HG03442 (cell line): ENCODE data around the gene SPSB4.

Source experiments
- ATAC-seq: cut with Tn5 transposase; IDR thresholded peaks from one replicate; pipeline ENCODE4 v1.9.1; 2021; ENCODE audit warnings: mild to moderate bottlenecking, moderate library complexity; ENCODE audit not compliant: unreplicated experiment

The SPSB4 gene

DNA sequence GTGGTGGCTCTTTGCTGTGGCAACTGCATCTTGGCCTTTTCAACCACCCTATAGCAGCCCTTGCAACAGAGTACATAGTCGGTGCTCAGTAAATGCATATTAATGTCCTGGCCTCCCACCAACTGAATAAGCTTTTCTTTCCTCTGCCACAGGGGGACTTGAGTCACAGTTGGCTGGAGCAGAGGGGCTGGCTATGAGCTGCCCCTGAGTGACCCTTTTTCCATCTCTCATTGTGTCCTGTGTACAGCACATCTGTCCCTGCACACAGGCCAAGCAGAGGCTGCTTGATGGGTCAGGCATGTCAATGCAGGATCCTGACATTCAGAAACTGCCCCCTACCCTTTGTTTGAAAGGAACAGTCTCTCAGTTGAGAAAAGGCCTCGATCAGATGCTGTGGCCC lies 22.4 kb downstream of the SPSB4 start:
- ATAC-seq: no peak

DNA sequence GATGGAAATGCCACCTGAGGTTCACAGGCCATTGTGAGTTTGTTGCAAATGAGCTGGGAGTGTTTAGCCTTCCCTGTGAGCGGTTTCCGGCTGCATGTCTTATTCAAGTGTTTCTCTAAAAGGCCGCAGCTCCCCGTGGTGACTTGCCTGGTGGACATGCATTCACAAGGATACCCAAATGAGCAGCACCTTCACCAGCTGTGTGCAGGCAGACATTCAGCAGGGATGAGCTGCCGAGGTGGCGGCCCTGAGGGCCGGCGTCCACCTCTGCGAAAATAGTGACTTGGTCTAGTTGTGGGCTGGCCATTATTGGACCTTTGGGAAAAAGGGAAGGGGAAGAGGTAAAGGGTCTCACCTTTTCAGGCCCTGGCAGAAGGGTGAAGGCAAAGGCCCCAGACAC lies 23.4 kb downstream of the SPSB4 start:
- no peak for ATAC-seq

DNA sequence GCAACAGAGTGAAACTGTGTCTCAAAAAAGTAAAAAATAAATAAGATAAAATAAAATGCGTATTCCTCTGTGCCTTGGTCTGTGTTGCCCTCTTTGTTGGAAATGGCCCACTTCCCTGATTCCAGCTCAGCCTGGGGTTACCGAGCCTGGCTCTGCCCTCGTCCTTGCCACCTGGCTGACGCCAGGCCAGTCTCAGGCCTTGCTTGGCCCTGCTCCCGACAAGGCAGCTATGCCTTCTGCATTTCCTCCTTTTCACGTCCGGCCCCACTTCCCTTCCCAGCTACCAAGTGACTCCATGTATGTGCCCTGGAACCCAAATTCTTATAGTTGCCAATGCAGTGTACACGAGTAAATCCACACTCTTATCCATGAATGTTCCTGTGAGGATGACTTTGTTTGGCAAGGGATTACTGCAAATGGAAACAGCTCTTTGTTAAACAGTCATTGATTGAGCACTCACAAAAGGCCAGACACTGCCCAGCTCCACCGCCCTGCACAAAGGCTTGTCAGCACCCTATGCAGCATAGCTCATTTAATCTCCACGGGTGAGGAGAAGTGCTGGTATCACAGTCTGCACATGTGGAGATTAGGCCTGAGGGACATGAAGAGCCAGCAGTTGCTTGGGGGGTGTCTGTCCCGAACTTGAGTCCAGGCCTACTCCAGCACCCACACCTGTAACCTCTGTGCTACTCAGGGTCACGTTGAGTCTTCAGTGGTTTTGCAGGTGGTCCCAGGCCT lies 25.1 kb downstream of the SPSB4 start:
- ATAC-seq: no peak

DNA sequence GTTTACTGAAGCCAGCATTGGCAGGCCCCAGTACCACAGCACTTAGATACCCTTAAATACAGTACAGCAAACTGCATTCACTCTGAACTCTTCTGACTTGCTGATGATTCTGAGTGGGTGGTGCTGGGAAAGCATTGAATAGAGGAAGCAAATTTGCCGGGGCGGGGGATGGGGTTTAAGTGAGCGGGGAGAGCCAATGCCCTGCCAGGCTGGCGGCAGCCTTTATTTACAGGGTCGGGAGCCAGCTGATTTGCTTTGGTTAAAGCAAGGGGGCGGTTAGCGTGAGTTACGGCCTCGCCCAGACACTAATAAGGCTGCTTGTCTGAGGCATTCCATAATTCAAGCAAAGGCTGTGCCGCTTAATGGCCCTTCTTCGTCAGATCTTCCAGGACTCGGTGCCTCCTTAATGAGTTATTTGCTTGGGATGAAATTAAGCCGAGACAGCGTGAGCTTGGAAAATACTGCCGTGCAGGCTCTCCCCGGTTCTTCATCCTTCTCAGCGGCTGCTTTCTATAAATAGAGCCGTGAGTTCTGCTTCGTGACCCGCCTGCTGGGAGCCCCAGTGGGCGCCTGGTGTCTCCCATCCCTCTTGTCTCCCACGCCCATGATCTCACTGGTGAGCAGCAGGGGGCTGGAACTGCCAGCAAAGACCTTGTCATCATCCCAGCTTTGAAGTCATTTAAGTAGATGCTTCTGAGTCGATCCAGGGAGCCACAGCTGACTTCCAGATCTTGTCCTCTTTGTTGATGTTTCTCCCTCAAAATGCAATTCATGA lies 25.8 kb downstream of the SPSB4 start:
- ATAC-seq: no peak

DNA sequence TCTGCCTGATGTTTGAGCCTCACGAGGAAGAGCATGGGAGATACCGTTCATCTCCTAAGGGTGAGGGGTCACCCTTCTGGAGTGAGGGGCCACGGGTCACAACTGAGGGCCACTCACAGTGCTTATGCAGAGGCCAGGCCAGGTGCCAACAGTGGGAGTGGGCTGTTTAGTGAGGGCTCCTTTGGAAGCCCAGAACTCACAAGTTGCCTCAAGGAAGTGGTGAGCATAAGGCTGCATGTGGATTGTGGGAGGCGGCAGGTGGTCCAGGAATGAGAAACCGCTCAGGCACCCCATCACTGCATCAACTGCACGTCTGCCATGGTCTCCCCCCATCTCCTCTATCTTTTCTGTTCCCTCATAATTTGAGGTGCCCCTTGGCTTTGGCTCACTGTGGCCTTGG lies 26.5 kb downstream of the SPSB4 start:
- ATAC-seq: no peak

DNA sequence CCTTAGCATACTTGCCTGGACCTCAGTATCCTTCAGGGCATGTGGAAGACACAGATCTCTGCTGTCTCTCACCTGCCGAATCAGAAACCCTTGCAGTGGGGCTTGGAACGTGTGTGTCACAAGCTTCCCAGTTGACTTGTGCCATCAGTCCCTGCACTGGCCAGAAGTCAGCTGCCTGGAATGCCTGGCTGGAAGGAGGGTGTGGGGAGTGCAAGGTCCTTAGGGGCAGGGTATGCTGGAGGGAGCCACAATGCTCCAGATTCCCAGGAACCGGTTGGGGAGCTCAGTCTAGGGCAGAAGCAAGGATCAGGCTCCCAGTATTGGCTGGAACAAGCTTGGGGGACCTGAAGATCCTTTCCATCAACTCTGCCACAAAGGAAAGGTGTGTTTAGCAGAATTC lies 27.1 kb downstream of the SPSB4 start:
- no peak for ATAC-seq

DNA sequence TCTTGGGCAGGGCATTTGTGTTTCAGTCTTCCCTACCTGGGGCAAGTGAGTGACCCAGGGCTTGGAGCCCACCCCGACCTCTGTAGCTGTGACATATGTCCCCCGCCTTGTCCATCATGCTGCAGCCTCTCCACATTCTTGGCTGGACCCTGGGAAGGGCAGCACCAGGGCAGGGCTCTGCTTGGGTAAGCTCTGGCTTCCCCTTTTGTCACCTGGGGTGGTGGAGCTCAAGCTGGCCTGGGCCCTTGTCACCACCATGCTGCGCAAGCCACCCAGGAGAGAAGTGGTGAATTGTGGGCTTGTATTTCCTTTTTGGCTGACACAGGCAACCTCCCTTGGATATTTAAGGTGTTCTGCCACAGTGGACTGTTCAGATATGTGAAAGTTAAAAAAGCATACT lies 29.3 kb downstream of the SPSB4 start:
- ATAC-seq: no peak

DNA sequence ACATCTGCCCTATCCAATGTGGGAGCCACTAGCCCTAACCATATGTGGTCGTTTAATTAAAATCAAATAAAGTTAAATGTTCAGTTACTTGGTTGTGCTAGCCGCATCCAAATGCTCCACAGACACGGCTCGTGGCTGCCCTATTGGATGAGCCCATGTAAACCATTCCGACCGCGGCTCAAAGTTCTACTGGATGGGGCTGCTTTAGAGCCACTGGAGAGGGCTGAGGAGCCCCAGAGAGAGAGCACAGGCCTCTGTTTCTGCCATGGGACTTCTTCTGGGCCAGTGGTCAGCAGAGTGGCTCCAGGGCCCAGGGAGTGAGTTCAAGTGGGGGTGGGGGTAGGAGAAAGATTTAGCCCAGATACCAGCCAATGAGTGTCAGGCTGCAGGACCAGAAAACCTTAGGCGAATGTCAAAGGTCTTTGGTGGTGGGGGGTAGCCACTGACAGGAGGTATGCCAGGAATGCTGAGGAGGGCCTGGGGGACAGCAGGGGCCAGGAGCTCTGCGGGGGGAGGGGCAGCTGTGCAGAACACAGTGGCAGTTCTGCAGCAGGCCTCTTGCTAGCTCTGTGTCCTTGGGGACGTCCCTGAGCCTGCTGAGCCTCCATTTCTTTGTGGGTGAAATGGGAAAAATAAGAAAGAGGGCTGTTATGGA lies 30.1 kb downstream of the SPSB4 start:
- no peak for ATAC-seq

DNA sequence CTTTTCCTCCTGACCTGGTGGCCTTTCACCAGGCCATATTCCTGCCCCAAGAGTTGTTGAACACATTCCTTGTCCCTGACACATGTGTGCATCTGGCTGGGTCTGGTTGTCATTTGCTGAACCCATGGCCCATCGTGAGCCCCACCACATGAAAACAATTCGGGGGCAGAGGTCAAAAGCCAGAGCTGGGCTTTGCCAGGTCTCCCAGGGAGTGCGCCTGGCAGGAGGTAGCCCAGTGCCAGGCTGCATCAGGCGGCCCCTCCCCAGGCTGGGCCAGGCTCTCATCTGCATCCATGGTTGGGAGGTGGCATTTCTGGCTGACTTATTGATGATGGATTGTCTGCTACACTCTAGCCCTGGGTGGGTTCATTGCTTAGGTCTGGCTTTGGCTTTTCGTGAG lies 30.9 kb downstream of the SPSB4 start:
- ATAC-seq: no peak

DNA sequence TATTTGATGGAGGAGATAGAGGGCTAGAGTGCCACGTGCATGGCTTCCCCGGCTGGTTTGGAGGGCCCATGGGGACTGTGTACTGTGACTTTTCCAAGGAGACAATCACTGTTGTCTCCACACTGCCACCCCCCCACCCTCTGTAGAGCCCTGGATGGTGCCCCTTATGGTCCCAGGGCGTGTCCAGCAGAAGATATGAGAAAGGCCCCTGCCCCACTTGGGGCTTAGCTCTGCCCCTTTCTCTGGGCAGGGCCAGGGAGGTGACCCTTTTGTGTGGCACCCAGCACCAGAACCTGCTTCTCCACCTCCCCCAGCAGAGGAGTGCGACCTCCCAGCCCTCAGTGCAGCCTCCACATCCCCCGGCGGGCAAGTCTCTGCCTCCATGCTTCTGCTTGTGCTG lies 32.1 kb downstream of the SPSB4 start:
- ATAC-seq: no peak

DNA sequence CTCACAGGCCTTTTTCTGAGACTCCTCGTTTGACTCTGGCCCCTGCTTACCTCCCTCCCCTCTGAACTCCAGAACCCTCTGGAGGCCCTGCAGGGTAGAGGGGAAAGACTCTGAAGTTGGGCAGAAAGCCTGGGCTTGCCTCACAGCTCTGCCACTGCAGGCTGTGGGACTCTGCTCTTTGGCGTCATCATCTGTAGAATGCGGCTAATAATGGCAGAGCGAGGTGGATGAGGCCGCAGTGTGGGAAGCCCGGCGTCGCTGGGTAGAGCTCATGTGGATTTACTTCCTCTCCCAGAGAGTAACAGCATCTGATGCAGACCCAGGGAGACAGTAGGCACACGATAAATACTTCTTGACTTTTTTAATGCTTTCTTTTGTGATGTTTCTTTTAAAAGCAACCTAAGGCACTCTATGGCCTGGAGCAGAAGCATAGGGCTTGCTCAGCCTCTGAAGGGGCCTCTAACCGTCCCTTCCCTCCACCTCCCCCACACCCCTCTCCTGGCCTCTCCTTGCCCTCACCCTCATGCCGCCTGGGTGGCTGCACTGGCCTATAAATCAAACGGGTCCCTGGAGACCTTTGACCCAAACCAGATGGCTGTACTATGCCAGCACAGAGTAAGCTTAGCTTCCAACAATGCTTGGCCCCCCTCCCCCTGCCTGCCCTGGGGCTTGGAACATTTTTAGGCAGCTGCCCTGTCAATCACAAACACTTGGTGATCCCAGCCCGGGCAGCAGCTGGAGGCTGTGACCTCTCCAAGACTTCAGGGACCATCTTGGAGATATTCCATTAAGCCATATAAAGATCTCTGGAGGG lies 32.9 kb downstream of the SPSB4 start:
- no peak for ATAC-seq

DNA sequence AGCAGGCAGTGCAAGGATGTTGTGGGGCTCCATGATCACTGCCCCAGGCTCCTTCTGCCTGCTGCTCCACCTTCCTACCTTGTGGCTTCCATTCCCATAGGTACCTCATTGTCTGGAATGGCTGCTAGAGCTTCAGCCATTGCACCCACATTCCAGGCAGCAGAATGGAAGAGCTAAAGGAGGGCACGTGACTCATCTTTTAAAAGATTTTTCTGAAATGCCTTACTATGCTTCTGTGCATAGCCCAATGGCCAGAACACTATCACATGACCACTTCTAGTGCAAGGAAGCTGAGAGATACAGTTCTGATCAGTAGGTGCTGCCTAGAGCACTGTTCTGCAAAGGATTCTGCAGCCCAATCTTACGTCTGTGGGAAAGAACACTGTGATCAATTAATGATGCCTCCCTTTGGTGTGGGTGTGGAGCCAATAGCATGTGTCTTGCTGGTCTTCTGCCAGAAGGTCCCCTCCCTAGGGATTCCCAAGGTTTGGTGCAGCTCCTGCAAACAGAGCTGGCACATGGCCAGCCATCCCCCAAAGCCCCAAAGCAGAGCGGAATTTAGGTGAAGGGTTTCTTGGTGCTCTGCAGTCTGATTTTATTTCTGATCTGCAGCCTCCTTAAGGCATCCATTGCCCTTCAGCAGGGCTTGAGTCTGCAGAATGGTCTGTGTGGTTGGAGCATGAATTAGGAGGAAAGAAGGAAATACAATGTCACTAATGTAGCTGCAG lies 34.4 kb downstream of the SPSB4 start:
- ATAC-seq: no peak

DNA sequence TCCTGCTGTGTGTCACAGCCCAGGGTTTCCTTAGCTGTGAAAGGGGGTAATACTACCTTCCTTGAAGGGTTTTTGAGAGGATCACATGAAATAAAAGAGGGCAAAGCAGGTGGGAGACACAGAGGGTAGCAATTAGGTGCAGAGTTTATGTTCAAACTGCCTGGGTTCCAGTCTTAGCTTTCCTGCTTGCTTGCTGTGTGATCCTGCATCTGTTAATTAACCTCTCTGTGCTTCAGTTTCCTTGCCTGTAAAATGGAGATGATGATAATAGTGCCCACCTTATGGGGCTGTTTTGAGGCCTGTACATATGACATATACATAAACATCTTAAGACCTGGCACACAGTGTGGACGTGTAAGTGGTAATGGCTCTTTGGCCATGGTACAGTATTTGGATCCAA lies 35.0 kb downstream of the SPSB4 start:
- no peak for ATAC-seq

DNA sequence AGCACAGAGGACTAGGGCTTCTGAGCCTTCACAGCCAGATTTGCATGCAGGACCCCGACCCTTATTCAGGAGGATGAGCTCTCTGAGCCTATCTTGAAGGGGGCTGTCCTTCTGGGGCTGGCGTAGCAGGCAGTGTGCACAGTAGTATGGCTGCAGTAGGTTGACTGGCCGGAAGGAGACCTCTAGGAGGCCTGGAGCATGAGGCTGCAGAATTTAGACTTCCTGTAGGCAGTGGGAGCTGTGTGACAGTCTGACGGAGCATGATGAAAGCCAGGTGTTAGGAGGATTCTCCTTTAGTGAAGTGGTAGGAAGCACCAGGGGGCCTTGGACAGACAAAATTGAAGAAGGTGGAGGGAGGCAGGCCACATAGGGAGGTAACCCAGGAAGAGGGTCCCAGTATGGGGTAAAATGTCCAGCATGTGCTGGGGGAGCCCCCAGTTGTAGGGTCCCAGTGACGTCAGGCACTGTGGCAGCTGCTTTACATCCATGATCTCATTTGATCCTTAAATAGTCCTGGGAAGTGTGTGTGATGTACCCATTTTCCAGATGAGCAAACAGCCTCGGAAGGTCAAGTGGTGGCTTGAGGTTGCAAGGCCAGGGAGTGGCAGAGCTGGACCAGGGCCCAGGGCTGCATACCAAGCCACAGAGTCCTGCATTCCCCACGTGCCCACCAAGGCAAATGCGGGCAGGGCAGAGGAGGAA lies 36.1 kb downstream of the SPSB4 start:
- no peak for ATAC-seq

DNA sequence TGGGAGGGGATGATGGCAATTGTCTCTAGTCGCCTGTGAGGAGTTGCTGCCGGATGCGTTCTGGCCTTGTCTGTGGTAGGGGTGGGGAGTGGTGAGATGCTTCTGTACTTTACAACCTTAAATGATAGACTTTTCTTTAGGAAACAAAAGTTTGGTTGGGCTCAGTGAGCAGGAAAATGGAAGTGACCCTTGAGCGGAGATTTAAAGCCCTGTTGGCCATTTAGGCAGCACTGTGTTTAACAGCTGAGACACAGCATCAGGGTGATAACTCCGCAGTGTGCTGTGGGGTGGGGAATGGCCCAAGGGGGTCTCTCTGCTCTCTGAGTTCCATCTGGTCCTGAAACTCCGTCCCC lies 36.6 kb downstream of the SPSB4 start:
- no peak for ATAC-seq

DNA sequence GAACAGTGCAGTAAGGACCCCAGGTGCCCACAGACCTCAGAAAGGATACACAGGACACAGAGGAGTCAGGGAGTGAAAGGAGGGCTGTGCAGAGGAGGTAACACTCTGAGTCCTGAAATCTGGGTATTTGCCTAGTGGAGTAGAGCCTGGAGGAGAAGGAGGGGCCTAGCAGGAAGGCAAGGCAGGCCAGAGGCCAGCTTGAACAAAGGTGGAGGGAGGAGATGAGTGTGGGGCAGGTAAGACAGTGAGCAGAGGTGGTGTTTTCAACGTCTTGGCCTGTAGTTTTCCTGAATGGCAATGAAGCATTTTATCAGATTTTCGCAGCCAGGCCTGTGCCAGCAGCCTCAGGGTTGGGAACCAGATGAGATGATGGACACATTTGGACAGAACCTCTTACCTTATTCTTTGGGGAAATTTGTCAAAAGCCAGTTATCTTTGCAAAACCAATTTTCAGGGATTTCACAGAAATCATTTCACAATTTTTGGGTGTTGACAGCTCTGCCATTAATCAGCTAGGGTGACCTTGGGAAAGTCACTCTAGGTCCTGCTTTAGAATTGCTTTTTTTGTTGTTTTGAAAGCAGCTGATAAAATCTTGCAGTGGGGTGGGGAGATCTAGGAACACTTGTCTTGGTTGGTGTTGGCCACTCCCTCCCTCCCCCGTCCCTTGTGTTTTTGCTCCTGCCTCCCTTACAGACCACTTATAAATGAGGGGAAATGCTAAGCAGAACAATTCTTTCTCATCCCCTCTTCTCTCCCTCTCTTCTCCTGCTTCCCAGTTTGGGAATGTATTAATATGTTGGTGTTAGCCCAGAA lies 38.4 kb downstream of the SPSB4 start:
- ATAC-seq: no peak

DNA sequence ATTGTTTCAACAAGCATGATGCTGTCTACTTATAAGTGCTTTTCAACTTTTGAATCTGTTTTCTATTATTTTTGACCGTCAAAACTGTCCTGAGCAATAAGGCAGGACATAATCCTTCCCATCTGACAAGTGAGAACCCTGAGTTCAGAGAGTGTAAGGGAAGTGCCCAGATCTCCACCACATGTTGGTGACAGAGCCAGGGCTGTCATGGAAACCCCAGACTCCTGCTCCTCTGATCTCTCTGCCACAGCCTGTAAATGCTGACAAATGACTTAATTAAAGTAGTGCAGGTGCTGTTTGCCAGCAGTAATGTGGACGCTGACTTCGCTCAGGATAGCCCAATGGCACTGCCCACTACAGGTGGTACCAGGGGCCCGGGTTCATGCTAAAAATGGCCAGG lies 40.3 kb downstream of the SPSB4 start:
- no peak for ATAC-seq

DNA sequence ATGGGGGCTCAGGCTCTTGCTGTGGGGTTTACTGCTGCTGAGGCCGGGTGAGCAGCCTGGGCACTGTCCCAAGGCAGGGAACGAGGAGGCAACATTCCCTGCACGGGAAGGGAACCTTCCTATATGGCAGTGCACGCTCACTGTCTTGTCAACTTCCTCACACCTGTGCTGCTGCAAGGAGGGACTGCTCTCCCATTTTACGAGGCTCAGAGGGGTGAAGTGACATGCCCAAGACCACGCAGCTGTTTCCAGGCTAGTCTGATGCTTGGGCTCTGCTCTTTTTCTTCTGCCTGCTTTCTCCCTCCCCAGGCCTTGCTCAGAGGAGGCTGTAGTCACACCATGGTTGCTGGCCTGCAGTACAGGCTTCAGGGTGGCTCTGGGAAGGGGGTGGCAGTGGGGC lies 41.5 kb downstream of the SPSB4 start:
- ATAC-seq: no peak

DNA sequence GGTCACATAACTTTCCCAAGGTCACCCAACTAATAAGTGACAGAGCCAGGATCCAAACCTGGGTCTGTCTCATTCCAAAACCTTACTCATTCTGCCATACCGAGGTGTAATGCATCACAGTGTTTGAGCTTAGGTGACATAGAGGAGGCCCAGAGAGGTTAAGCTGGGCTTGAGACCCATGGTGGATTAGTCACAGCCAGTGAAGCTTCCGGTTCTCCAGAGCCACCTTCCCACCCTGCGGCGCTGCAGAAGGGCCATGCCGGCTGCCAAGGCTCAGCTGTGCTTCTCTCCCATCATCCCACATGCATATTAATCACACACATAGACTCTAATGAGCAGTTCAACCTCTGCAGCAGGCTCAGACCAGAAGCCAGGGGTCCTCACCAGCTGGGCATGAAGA lies 42.2 kb downstream of the SPSB4 start:
- ATAC-seq: no peak
